Upper lobe of left lung (tissue), 4 donors: ENCODE data around the gene DDX1.

Experiments used
- EP300 ChIP-seq, 4 donors: sonication (generic); formaldehyde crosslinking; IDR thresholded peaks; one replicate each; pipeline ENCODE4 v1.5.1; 2017; ENCODE audit warnings: antibody characterized with exemption in 4 of 4, control low read depth in 2 of 4
- POLR2A ChIP-seq, 4 donors: fragments of 450-650 bp; IDR thresholded peaks; one replicate each; pipeline ENCODE4 v1.5.1; 2016 to 2017; ENCODE audit warnings: antibody characterized with exemption in 4 of 4, mild to moderate bottlenecking in 2 of 4
- POLR2AphosphoS5 ChIP-seq, 2 donors: sonication (generic); formaldehyde crosslinking; IDR thresholded peaks; one replicate each; pipeline ENCODE4 v1.5.1; 2017; ENCODE audit warnings: antibody characterized with exemption in 2 of 2
- TF ChIP-seq, protein P1 (sequence below), 6 experiments: fragments of 450-650 bp in 4 of 6; fragments of 200-600 bp in 2 of 6; sonication (generic) in 2 of 6; IDR thresholded peaks; one replicate each; pipeline ENCODE4 v1.5.1; 2016 to 2019; ENCODE audit warnings: antibody characterized with exemption in 6 of 6

DNA sequence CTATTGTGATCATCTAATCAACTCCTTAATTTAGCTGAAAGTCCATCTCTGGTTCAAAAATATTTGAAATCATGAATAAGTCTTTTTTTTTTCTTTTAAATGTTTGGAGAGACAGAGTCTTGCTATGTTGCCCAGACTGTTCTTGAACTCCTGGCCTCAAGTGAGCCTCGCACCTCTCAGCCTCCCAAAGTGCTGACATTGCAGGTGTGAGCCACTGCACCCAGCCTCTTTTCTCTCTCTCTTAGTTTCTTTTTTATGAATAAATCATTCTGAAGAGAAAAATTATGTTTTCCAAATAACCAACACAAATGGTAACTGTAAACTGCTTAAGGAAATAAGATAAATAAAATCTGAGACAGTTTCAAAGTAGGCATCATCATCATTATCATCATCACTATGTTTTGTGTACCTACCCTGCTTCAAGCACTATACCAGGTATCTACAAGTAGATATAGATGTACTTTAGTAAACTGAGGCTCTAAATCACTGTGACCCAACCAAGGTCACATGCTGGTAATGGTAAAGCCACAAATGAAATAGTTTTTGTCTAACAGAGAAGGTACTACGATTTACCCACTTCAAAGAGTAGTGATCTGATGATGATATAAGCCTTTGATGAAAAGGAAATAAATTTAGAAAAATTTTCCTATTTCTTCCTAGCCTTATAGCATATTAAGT, 25.5 kb upstream of the DDX1 start:
- TF ChIP-seq POLR2A (IDR thresholded peaks at IDR 0.05) (no peak), POLR2AphosphoS5 (IDR thresholded peaks at IDR 0.05) (no peak), EP300 (IDR thresholded peaks at IDR 0.05) (no peak)
- TF ChIP-seq, protein P1, sequence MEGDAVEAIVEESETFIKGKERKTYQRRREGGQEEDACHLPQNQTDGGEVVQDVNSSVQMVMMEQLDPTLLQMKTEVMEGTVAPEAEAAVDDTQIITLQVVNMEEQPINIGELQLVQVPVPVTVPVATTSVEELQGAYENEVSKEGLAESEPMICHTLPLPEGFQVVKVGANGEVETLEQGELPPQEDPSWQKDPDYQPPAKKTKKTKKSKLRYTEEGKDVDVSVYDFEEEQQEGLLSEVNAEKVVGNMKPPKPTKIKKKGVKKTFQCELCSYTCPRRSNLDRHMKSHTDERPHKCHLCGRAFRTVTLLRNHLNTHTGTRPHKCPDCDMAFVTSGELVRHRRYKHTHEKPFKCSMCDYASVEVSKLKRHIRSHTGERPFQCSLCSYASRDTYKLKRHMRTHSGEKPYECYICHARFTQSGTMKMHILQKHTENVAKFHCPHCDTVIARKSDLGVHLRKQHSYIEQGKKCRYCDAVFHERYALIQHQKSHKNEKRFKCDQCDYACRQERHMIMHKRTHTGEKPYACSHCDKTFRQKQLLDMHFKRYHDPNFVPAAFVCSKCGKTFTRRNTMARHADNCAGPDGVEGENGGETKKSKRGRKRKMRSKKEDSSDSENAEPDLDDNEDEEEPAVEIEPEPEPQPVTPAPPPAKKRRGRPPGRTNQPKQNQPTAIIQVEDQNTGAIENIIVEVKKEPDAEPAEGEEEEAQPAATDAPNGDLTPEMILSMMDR (IDR thresholded peaks at IDR 0.05): no peak
